MM.1S (cell line): ENCODE measurements around the gene BRD4.

Source experiments
- DNase-seq: peaks from one replicate; pipeline ENCODE4 v3.0.0-alpha.2; 2015
- H2AFZ ChIP-seq: fragments of 300-600 bp; sonication (generic); 2 replicates; pipeline ENCODE4 v1.6.0; 2016; ENCODE audit warnings: antibody characterized with exemption, low read length
- H3F3A ChIP-seq: fragments of 300-600 bp; sonication (generic); 2 replicates; pipeline ENCODE4 v1.6.1; 2016; ENCODE audit warnings: mild to moderate bottlenecking, antibody characterized with exemption, low read length, moderate library complexity, mixed read lengths; ENCODE audit not compliant: insufficient read depth
- H3K27ac ChIP-seq: fragments of 300-600 bp; sonication (generic); 2 replicates; pipeline ENCODE4 v1.5.1; 2016; ENCODE audit warnings: mild to moderate bottlenecking, low read length
- H3K27me3 ChIP-seq: fragments of 300-600 bp; sonication (generic); replicated peaks from 2 replicates; pipeline ENCODE4 v1.6.0; 2016; ENCODE audit warnings: low read length; ENCODE audit not compliant: insufficient read depth
- H3K36me3 ChIP-seq: fragments of 300-600 bp; sonication (generic); replicated peaks from 2 replicates; pipeline ENCODE4 v1.6.1; 2016; ENCODE audit warnings: mild to moderate bottlenecking, low read length, mixed read lengths; ENCODE audit not compliant: insufficient read depth
- H3K4me1 ChIP-seq: fragments of 300-600 bp; sonication (generic); 2 replicates; pipeline ENCODE4 v1.6.1; 2016; ENCODE audit warnings: low read length, mixed read lengths
- H3K4me2 ChIP-seq: fragments of 300-600 bp; sonication (generic); 2 replicates; pipeline ENCODE4 v1.6.0; 2016; ENCODE audit warnings: low read depth, low read length
- H3K4me3 ChIP-seq: fragments of 300-600 bp; sonication (generic); 2 replicates; pipeline ENCODE4 v1.5.1; 2016; ENCODE audit warnings: low read length, mixed read lengths
- H3K79me2 ChIP-seq: fragments of 300-600 bp; sonication (generic); 2 replicates; pipeline ENCODE4 v1.6.1; 2016; ENCODE audit warnings: mixed run types, low read length, mixed read lengths
- H3K9ac ChIP-seq: fragments of 300-600 bp; sonication (generic); 2 replicates; pipeline ENCODE4 v1.6.1; 2016; ENCODE audit warnings: low read length, mixed read lengths
- H3K9me2 ChIP-seq: fragments of 300-600 bp; sonication (generic); replicated peaks from 2 replicates; pipeline ENCODE4 v1.6.1; 2016; ENCODE audit warnings: mild to moderate bottlenecking, low read length, mixed read lengths; ENCODE audit not compliant: insufficient read depth
- H3K9me3 ChIP-seq: fragments of 300-600 bp; sonication (generic); replicated peaks from 2 replicates; pipeline ENCODE4 v1.6.1; 2016; ENCODE audit warnings: mild to moderate bottlenecking, low read length, mixed read lengths; ENCODE audit not compliant: insufficient read depth
- H4K20me1 ChIP-seq: fragments of 300-600 bp; sonication (generic); 2 replicates; pipeline ENCODE4 v1.6.1; 2016; ENCODE audit warnings: mild to moderate bottlenecking, low read length, moderate library complexity, mixed read lengths; ENCODE audit not compliant: insufficient read depth
- EZH2 ChIP-seq: fragments of 300-600 bp; sonication (generic); optimal IDR thresholded peaks from 2 replicates; pipeline ENCODE3; 2017; ENCODE audit warnings: low read depth, mild to moderate bottlenecking, antibody characterized with exemption, low read length, mixed read lengths
- EZH2phosphoT487 ChIP-seq: fragments of 300-600 bp; sonication (generic); IDR thresholded peaks from 2 replicates; pipeline ENCODE4 v1.6.1; 2018; ENCODE audit warnings: antibody characterized with exemption, low read length
- TF ChIP-seq, protein P1 (sequence below): fragments of 300-600 bp; sonication (generic); IDR thresholded peaks from 2 replicates; pipeline ENCODE4 v1.5.1; 2016; ENCODE audit warnings: antibody characterized with exemption, low read length, mixed read lengths

The BRD4 gene

DNA sequence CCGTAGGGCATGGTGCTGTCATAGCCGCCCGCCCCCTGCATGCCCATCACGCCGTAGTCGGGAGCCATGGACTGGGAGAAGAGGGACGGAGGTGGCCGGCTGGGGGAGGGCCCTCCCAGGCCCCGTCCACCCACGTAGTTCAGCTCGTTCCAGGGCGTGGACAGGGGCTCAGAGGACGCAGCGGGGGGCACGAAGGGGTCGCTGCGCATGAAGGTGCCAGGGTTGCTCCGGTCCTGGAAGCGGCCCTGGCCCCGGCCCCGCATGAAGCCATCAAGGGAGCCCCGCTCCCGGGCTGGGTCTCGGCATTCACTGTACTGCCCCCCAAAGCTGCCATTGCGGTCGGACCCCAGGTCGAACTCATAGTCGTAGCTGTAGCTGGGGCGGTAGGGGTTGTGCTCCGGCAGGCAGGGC lies 40.6 kb upstream of the BRD4 start:
- H3K27me3 ChIP-seq: no peaks in the 10 kb centered on the region
- peaks cover 11% of the 10 kb centered on the region; the same call in 1 of the 2 replicates for H3K36me3 ChIP-seq
- no peaks in the 10 kb centered on the region for H3K9me2 ChIP-seq
- DNase-seq: no peak
- H3K4me2 ChIP-seq: no peak overlapping the region
- no peak overlapping the region for H3K27ac ChIP-seq
- H3K4me1 ChIP-seq: peaks cover 4% of the 10 kb centered on the region; the same call in 1 of the 2 replicates
- no peaks in the 10 kb centered on the region for H3F3A ChIP-seq
- peaks cover 25% of the 10 kb centered on the region for H4K20me1 ChIP-seq
- H3K9ac ChIP-seq: no peak overlapping the region
- H3K79me2 ChIP-seq: peaks cover 94% of the 10 kb centered on the region
- H3K4me3 ChIP-seq: no peak overlapping the region
- no peak overlapping the region for H2AFZ ChIP-seq
- TF ChIP-seq EZH2: no peak
- no peak for TF ChIP-seq EZH2phosphoT487
- TF ChIP-seq, protein P1, sequence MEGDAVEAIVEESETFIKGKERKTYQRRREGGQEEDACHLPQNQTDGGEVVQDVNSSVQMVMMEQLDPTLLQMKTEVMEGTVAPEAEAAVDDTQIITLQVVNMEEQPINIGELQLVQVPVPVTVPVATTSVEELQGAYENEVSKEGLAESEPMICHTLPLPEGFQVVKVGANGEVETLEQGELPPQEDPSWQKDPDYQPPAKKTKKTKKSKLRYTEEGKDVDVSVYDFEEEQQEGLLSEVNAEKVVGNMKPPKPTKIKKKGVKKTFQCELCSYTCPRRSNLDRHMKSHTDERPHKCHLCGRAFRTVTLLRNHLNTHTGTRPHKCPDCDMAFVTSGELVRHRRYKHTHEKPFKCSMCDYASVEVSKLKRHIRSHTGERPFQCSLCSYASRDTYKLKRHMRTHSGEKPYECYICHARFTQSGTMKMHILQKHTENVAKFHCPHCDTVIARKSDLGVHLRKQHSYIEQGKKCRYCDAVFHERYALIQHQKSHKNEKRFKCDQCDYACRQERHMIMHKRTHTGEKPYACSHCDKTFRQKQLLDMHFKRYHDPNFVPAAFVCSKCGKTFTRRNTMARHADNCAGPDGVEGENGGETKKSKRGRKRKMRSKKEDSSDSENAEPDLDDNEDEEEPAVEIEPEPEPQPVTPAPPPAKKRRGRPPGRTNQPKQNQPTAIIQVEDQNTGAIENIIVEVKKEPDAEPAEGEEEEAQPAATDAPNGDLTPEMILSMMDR: no peak
- H3K9me3 ChIP-seq: no peaks in the 10 kb centered on the region

DNA sequence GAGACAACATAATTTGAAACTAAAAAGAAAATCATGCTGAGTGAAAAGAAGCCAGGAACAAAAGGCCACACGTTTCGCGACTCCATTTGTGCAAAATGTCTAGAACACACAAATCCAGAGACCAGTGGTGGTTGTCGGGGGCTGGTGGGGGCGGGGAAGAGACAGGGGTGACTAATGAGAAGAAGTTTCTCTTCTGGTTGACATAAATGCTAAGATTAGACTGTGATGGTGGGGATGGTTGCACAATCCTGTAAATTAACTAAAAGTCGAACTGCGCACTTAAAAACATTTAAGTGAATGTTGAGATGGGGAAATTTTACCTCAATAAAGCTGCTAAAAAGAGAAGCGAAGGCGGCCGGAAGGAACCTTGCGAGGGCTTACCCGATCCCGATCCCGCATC lies 40.1 kb upstream of the BRD4 start:
- H3K79me2 ChIP-seq: peaks cover 90% of the 10 kb centered on the region
- H3K9ac ChIP-seq: no peak overlapping the region
- no peaks in the 10 kb centered on the region for H3K27me3 ChIP-seq
- H3K9me2 ChIP-seq: no peaks in the 10 kb centered on the region
- no peaks in the 10 kb centered on the region for H3F3A ChIP-seq
- no peaks in the 10 kb centered on the region for H3K9me3 ChIP-seq
- no peak for DNase-seq
- H4K20me1 ChIP-seq: peaks cover 22% of the 10 kb centered on the region
- no peak overlapping the region for H3K4me2 ChIP-seq
- no peak for TF ChIP-seq EZH2
- TF ChIP-seq, protein P1: no peak
- TF ChIP-seq EZH2phosphoT487: no peak
- H2AFZ ChIP-seq: no peak overlapping the region
- H3K27ac ChIP-seq: no peak overlapping the region
- H3K4me1 ChIP-seq: peaks cover 7% of the 10 kb centered on the region; the same call in 1 of the 2 replicates
- peaks cover 11% of the 10 kb centered on the region; the same call in 1 of the 2 replicates for H3K36me3 ChIP-seq
- no peak overlapping the region for H3K4me3 ChIP-seq

DNA sequence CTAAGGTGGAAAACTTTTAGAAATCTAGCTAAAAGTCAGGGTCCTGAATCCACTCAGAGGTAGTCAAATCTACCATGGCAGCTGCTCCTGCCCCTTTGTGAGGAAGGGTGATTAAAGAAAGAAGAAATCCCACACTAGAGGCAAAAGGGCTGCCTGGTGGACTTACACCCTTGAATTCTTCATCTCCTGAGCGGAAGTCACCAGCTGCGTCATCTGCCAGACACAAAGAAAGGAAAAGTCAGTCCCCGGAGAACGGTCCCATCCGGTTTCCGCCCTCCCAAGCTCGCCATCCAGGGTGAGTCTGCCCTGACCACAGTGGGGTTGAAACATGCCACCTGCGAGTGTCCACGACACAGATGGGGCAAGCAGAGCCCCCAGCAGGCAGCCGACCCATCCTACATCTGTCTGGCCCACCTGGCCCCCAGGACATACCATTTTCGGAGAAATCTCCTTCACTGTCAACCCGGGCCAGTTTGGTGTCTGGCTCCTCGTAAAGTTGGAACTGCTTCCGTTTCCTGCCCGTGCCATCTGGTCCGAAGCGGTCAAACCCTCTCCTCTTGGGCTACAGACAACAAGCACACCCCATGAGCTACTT lies 39.5 kb upstream of the BRD4 start:
- no peaks in the 10 kb centered on the region for H3K9me3 ChIP-seq
- peaks cover 4% of the 10 kb centered on the region; the same call in 1 of the 2 replicates for H3K4me1 ChIP-seq
- peaks cover 11% of the 10 kb centered on the region; the same call in 1 of the 2 replicates for H3K36me3 ChIP-seq
- no peak for DNase-seq
- no peak overlapping the region for H3K4me3 ChIP-seq
- H3K4me2 ChIP-seq: no peak overlapping the region
- TF ChIP-seq, protein P1: no peak
- TF ChIP-seq EZH2 (no peak), EZH2phosphoT487 (no peak)
- no peak overlapping the region for H3K27ac ChIP-seq
- H4K20me1 ChIP-seq: peaks cover 19% of the 10 kb centered on the region
- no peaks in the 10 kb centered on the region for H3F3A ChIP-seq
- H2AFZ ChIP-seq: no peak overlapping the region
- H3K9me2 ChIP-seq: no peaks in the 10 kb centered on the region
- H3K9ac ChIP-seq: no peak overlapping the region
- H3K79me2 ChIP-seq: peaks cover 85% of the 10 kb centered on the region
- no peaks in the 10 kb centered on the region for H3K27me3 ChIP-seq
